ENCODE data around the gene GGT1.

Gene GGT1

DNA sequence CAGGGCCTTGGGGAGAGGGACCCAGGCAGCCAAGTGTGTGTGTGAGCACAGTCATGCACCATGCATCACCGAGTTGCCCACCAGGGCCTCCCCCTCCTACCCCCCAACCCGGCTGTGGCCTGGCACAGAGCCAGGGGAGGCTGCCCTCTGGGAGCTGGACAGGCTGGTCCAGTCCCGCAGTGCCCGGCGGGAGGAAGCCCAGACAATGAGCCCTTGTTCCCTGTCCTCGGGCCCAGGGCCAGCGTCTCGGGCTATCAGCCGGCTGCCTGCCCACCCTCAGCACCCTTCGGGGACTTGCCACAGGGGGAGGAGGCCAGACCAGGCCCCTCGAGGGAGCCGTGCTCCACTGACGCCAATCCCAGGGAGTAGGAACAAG lies 14.6 kb upstream of the GGT1 start:
- H3K4me3 ChIP-seq (ENCODE audit: low read depth, low read length), result no peak overlapping the region
- in situ Hi-C loops (cut with HindIII; ENCODE audit: low sequenced_read_pairs), result no loop called here
- TF ChIP-seq, protein P1, sequence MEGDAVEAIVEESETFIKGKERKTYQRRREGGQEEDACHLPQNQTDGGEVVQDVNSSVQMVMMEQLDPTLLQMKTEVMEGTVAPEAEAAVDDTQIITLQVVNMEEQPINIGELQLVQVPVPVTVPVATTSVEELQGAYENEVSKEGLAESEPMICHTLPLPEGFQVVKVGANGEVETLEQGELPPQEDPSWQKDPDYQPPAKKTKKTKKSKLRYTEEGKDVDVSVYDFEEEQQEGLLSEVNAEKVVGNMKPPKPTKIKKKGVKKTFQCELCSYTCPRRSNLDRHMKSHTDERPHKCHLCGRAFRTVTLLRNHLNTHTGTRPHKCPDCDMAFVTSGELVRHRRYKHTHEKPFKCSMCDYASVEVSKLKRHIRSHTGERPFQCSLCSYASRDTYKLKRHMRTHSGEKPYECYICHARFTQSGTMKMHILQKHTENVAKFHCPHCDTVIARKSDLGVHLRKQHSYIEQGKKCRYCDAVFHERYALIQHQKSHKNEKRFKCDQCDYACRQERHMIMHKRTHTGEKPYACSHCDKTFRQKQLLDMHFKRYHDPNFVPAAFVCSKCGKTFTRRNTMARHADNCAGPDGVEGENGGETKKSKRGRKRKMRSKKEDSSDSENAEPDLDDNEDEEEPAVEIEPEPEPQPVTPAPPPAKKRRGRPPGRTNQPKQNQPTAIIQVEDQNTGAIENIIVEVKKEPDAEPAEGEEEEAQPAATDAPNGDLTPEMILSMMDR (IDR thresholded peaks at IDR 0.05; ENCODE audit: low read depth, low read length, missing control alignments), result no peak
- DNase-seq (ENCODE audit: low read depth), result no peak

DNA sequence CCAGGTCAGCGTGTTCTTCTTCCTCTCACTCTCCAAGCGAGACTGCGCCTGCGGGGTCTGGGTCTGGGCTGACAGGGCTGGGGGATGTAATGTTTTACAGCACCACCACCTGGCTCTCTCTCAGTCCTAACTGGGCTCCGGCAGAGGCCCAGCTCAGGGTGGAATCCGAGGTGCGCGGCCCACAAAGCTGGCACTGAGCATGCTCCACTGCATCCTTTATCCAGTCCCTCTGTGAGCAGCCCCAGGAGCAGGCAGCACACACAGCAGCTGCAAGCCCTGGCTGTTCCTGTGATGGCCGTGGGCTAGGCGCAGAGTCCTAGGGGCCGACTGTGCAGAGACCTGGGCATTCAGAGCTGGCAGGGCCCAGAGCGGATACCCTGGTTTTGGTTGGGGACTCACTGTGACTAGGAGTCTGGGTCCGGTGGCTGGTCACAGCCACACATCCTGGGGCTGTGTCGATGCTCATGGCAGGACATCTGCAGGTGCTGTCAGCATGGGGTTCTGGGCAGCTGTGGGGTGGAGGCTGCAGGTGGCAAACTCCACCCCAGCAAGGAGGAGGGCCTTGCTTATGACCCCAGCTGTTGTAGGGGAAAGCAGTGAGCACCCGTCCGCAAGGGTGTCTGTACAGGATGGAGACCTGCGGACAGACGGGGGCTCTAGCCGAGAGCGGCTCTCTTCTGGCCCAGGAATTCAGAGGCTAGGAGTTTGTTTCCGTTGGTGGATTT lies 14.1 kb upstream of the GGT1 start:
- no peak overlapping the region for H3K4me3 ChIP-seq (ENCODE audit: low read depth, low read length)
- DNase-seq (ENCODE audit: low read depth), result no peak
- TF ChIP-seq, protein P1 (IDR thresholded peaks at IDR 0.05; ENCODE audit: low read depth, low read length, missing control alignments), result no peak
- in situ Hi-C loops (cut with HindIII; ENCODE audit: low sequenced_read_pairs), result no loop called here

DNA sequence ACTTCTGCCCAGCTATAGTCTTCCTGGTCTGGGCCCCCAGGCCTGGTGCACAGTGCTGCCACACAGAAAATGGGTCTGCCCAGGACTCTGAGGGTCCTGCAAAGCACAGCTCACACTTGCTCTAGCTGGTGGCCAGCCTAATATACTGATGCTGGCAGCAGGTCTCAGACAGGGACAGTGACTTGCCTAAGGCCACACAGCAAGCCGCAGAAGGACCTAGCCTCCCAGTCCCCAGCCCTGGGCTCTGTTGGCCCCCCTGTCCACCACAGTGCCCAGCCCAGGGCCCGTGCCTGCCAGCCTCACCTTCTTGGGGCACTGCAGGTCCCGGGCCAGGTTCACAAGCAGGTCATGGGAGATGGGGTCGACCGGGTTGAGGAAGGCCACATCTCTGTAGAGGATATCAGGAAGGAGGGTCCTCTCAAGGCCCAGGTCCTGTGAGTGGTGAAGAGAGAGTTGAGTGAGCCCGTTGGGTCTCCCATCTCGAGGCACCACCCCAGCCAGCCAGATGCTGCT lies 13.4 kb upstream of the GGT1 start:
- in situ Hi-C loops (cut with HindIII; ENCODE audit: low sequenced_read_pairs), result no loop called here
- TF ChIP-seq, protein P1 (IDR thresholded peaks at IDR 0.05; ENCODE audit: low read depth, low read length, missing control alignments), result no peak
- no peak for DNase-seq (ENCODE audit: low read depth)
- H3K4me3 ChIP-seq (ENCODE audit: low read depth, low read length), result no peak overlapping the region

DNA sequence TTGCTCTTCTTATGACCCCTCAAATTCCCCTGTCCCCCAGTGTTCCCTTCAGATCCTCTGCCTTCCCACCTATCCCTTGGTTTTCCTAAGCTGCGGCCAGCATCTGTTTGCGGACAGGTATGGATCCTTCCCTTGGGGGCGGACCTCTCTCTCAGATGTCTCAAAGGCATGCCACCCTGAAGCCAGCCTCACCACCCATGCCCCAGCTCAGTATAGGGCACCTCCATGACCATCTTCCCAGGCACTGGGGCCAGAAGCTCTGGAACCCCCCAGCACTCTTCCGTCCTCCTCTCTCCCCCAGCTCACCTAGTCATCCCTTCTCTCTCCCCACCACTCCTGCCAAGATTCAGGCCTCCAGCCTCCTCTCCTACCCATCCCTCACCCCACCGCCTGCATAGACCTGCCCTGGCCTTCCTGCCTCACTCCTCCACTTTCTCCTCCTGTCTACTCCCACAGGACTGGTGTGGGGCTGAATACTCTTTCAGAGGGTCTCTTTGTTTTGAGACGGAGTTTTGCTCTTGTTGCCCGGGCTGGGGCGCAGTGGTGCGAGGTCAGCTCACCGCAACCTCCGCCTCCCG lies 12.3 kb upstream of the GGT1 start:
- TF ChIP-seq, protein P1 (IDR thresholded peaks at IDR 0.05; ENCODE audit: low read depth, low read length, missing control alignments), result no peak
- H3K4me3 ChIP-seq (ENCODE audit: low read depth, low read length), result no peak overlapping the region
- in situ Hi-C loops (cut with HindIII; ENCODE audit: low sequenced_read_pairs), result no loop called here
- DNase-seq (ENCODE audit: low read depth), result no peak

DNA sequence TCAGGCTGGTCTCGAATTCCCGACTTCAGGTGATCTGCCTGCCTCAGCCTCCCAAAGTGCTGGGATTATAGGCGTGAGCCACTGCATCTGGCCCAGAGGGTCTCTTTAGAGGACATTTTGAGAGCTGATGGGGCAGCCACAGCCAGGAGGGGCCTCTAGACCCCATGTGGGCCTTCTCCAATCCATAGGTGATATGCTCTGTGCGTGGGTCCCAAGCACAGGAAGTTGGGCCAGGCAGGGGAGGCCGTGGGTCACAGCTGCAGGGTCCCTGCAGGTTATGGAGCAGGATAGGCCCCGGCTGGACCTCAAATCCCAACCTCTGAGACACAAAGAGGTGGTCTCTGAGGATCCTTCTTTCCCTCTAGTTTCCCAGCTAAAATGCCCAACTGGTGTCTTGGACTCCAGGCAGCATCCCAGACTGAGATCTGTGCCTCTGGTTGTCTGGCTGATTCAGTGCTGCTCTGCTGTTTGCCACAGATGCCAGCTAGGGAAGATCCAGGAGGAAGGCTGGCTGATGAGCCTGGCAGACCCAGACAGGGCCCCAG lies 11.6 kb upstream of the GGT1 start:
- TF ChIP-seq, protein P1 (IDR thresholded peaks at IDR 0.05; ENCODE audit: low read depth, low read length, missing control alignments), result no peak
- in situ Hi-C loops (cut with HindIII; ENCODE audit: low sequenced_read_pairs), result no loop called here
- no peak for DNase-seq (ENCODE audit: low read depth)
- H3K4me3 ChIP-seq (ENCODE audit: low read depth, low read length), result no peak overlapping the region

DNA sequence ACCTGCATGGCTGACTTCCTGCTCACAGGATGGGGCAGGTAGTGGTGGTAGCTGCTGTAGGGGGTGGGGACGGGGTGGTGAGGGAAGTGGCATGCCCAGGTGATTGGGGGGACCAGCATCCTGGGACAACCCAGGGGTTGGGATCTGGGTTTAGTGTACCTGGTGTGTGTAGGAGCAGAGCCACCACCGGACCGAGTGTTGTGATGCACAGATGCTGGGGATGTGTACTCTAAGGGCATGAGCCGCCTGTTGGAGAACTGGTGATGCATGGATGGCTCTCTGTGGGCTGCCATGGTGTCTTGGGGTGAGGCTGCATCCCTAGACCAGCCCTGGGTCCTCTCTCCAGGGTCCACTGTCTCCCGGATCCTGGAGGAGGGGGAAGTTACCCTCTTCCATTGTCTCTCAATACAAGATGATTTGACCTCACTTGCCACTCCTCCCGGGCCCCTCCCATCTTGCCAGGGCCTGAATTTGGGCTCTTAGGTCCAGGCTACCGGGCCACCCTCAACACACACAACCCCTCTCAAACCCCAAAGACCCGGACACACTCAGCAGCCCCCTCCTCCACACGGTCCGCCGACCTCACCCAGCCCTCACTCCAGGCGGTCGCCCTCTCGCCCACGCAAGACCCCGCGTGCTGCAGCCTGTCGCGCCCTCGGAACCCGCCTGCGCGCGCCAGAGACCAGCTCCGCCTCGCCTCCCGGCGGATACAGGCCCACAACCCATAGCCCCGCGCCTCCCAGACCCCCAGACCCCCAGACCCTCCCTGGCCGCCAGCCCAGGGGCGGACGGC lies 10.7 kb upstream of the GGT1 start:
- DNase-seq (ENCODE audit: low read depth), result no peak

More for the DNA sequence above, 10.7 kb upstream of the GGT1 start:
- H3K4me3 ChIP-seq (ENCODE audit: low read depth, low read length), result peak overlapping the region; percentile 53
- TF ChIP-seq, protein P1 (IDR thresholded peaks at IDR 0.05; ENCODE audit: low read depth, low read length, missing control alignments), result no peak
- in situ Hi-C loops (cut with HindIII; ENCODE audit: low sequenced_read_pairs), result no loop called here
